Pancreas (tissue), 10 donors: Measurements from ENCODE around the gene BABAM2. TPM values are rescaled to one million over a fixed set of nuclear protein-coding genes. Genes with fewer than 3 reads are reported as not detected.
A peak's percentile ranks its signal among the peaks of the same experiment; 100 is the strongest.

ENCODE experiments used
- ATAC-seq, 4 donors: fragments of 200-7000 bp; cut with Tn5 transposase; one replicate each; pipeline versions ENCODE4 v1.8.0 to v1.9.1; 2020; ENCODE audit warnings: mild to moderate bottlenecking in 4 of 4, moderate library complexity in 4 of 4
- DNase-seq, 6 donors: peaks; one replicate each; pipeline ENCODE4 v3.0.0-alpha.2; 2020
- FAIRE-seq: peaks from 2 replicates; lab custom pipeline; 2012; peaks lifted over from hg19 to GRCh38; lab: Jason Lieb, UNC
- H3K27ac ChIP-seq, 4 donors: fragments of 200-600 bp; sonication (generic); 1 replicate in 3 of 4; 2 replicates in 1 of 4; pipeline versions ENCODE4 v1.5.0 to v1.8.0; 2020
- H3K27me3 ChIP-seq, 4 donors: fragments of 200-600 bp; one replicate each; pipeline ENCODE4 v1.8.0; 2021
- H3K36me3 ChIP-seq, 3 donors: fragments of 200-600 bp; sonication (generic) in 1 of 3; one replicate each; pipeline versions ENCODE4 v1.5.0 to v1.8.0; 2020 to 2021
- H3K4me1 ChIP-seq, 3 donors: fragments of 200-600 bp; one replicate each; pipeline ENCODE4 v1.8.0; 2021
- H3K4me3 ChIP-seq, 4 donors: fragments of 200-600 bp; sonication (generic) in 2 of 4; one replicate each; pipeline versions ENCODE4 v1.5.0 to v1.8.0; 2020 to 2021
- H3K9me3 ChIP-seq, 4 donors: fragments of 200-600 bp; one replicate each; pipeline ENCODE4 v1.8.0; 2021
- WGBS, 2 donors: extraction: QIAGEN DNeasy Blood & Tissue Kit; methylation state at CpG; one replicate each; pipeline ENCODE4 v1.1.7; 2013; 5-methylcytosine and 5-hydroxymethylcytosine counted together
- intact Hi-C, 3 donors: fragments of 100-400 bp; cut with DNase I; formaldehyde crosslinking; loops; one replicate each; pipeline versions ENCODE4 v1.11.1 to v1.14.2; 2022
- polyA plus RNA-seq, 2 donors: library from polyadenylated mRNA; stranded (reverse); fragments of 200-250 nt; gene quantifications; one replicate each; pipeline ENCODE4 v1.2.3, GENCODE V29; 2013
- total RNA-seq, 6 donors: library from RNA; stranded (reverse); fragmentation: NEBNext Ultra II Directional in 4 of 6; extraction: Animal tissue kit (Norgen Biotek cat#: 25700) in 4 of 6; gene quantifications; one replicate each; pipeline versions ENCODE4 v1.2.1 to v1.2.4, GENCODE V29; 2021 to 2023
- TF ChIP-seq, protein P1 (sequence below), 4 donors: fragments of 200-600 bp; sonication (generic) in 3 of 4; IDR thresholded peaks; one replicate each; pipeline versions ENCODE4 v1.5.0 to v1.8.0; 2021; ENCODE audit warnings: antibody characterized with exemption in 4 of 4
- donor health status: healthy with polysubstance abuse.
- donor health status: DM: no; HTN: no; CAD: no; lungs with moderate emphysema.
- donor health status: DM: no; HTN: no; CAD: no.
- donor health status: control.
- donor health status: control.
- donor health status: Bipolar disorder and iron deficiency.
- donor health status: DM: yes; HTN: yes; CAD: no.
- donor health status: DM: no; HTN: no; CAD: no.
- donor health status: DM: no; HTN: no; CAD: no.
- donor health status: DM: yes; HTN: yes; CAD: no.

Gene BABAM2
- total and polyA plus RNA-seq, 8 donors = 9.4 to 21.3 (median 15.6) TPM

DNA sequence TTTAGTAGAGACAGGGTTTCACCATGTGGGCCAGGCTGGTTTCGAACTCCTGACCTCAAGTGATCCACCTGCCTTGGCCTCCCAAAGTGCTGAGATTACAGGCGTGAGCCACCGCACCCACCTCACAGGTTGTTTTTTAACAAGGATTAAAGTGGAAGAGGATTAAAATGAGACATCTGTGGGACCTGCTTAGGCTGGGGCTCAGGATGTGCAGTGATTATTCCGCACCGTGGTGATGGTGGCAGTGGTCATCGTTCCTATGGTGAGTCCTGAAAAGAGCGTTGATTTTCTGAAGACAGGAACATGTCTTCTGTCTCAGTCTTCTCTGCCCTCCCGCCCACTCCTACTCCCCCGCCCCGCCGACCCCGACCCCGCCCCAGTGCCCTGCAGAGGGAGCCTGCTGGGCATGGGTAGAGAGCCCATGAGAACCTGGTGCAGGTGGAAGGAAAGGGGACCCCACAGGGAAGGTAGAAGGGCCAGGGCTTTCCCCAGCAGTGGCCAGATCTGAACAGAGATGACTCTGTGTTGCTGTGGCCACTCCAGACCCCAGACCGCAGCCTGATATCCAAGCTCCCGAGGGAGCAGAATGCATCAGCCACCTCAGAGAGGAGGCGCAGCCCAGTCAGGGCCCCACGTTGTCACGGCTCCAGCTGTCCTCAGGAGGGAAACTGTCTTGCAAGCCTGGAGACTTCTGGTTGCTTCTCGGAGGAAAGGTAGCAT, 467.6 kb downstream of the BABAM2 start:
- TF ChIP-seq, protein P1, sequence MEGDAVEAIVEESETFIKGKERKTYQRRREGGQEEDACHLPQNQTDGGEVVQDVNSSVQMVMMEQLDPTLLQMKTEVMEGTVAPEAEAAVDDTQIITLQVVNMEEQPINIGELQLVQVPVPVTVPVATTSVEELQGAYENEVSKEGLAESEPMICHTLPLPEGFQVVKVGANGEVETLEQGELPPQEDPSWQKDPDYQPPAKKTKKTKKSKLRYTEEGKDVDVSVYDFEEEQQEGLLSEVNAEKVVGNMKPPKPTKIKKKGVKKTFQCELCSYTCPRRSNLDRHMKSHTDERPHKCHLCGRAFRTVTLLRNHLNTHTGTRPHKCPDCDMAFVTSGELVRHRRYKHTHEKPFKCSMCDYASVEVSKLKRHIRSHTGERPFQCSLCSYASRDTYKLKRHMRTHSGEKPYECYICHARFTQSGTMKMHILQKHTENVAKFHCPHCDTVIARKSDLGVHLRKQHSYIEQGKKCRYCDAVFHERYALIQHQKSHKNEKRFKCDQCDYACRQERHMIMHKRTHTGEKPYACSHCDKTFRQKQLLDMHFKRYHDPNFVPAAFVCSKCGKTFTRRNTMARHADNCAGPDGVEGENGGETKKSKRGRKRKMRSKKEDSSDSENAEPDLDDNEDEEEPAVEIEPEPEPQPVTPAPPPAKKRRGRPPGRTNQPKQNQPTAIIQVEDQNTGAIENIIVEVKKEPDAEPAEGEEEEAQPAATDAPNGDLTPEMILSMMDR (IDR thresholded peaks at IDR 0.05) = no peak
- no peak for DNase-seq
- Histone ChIP-seq H3K4me3 (no peak overlapping the region), H3K9me3 (no peaks in the 10 kb centered on the region), H3K27ac (no peak overlapping the region), H3K27me3 (no peaks in the 10 kb centered on the region), H3K36me3 (no peaks in the 10 kb centered on the region), H3K4me1 (peaks cover 0 to 9% (median 0%) of the 10 kb centered on the region in 3 donors)
- 87 to 92% methylated on average over 18 to 19 of the region's 19 CpGs for WGBS, 2 donors
- intact Hi-C loops = no loop called here
- no peak for ATAC-seq
- FAIRE-seq = no peak

DNA sequence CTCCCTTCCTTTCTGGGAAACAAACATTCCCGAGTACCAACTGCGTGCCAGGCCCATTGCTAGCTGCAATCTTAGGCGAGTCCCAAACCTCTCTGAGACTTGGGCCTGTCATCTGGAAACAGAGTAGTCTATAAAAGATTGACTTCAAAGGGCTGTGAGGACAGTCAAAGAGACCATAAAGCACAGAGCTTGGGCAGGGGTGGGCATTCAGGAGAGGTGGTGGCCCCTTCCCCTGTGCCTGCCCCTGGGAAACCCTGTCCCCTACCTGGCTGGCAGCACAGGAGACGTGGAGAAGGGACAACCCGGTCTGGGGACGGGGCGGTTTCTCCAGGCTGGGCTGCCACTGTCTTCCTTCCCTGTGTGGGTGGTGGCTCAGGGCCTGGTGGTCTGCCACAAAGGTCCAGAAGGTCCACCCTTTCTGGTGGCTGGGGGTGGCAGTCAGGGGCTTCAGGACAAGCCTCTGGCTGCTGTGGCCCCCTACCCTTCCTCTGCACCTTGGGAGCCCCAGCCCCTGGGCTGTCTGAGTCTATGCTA, 468.2 kb downstream of the BABAM2 start:
- intact Hi-C loops = no loop called here
- TF ChIP-seq, protein P1 (IDR thresholded peaks at IDR 0.05) = no peak
- DNase-seq (no peak), FAIRE-seq (no peak), ATAC-seq (no peak)
- Histone ChIP-seq H3K27ac (no peak overlapping the region), H3K36me3 (no peaks in the 10 kb centered on the region), H3K4me3 (no peak overlapping the region), H3K9me3 (no peaks in the 10 kb centered on the region), H3K27me3 (no peaks in the 10 kb centered on the region), H3K4me1 (peaks cover 0 to 9% (median 0%) of the 10 kb centered on the region in 3 donors)
- 90 to 94% methylated on average over 7 of the region's 7 CpGs for WGBS, 2 donors

DNA sequence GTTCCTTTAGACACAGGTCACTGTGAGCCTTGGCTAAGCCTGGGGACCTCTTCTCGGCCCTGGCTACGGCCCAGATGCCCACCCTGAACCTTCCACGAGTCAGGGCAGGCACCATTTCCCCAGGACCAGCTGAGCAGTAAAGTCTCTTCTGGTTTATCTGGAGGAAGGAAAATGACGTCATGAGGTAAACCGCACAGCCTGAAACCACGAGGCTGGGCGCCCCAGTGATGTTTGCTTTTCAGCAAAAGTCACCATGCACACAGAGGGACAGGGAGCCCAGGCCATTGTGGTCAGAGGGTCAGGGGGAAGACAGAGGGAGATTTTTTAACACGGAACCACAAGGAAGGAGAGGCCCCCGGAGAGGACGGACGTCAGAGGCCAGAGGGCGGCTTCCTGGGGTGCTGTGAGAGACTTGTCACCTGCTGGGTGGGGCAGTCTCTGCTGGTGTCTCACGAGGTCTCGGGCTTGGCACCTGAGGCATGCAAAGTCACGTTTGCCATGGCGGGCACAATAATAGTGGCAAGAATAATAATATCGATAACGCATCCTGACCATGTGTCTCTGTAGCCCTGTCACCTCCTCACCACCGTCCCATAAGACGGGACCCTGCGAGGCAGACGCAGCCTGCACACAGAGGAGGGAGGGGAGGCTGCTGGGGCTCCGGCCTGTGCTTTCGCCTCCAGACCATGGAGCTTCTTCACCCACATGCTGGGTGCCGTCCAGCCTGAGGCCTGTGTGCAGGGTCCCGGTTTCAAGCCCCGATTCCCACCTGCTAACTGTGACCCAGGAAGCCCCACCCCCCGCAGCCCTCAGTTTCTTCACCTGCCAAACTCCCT, 468.9 kb downstream of the BABAM2 start:
- no peak overlapping the region for H3K27ac ChIP-seq
- H3K4me3 ChIP-seq = no peak overlapping the region
- peak in 1 of 6 donors; percentile 57 for DNase-seq
- ATAC-seq = peak in 3 of 4 donors; percentile 34 to 59 (median 46)
- peaks cover 0 to 9% (median 0%) of the 10 kb centered on the region in 3 donors for H3K4me1 ChIP-seq
- intact Hi-C loops = no loop called here
- H3K36me3 ChIP-seq = no peaks in the 10 kb centered on the region
- no peak for FAIRE-seq
- TF ChIP-seq, protein P1 (IDR thresholded peaks at IDR 0.05) = no peak
- 81 to 84% methylated on average over 28 of the region's 28 CpGs for WGBS, 2 donors
- H3K27me3 ChIP-seq = no peaks in the 10 kb centered on the region
- H3K9me3 ChIP-seq = no peaks in the 10 kb centered on the region

DNA sequence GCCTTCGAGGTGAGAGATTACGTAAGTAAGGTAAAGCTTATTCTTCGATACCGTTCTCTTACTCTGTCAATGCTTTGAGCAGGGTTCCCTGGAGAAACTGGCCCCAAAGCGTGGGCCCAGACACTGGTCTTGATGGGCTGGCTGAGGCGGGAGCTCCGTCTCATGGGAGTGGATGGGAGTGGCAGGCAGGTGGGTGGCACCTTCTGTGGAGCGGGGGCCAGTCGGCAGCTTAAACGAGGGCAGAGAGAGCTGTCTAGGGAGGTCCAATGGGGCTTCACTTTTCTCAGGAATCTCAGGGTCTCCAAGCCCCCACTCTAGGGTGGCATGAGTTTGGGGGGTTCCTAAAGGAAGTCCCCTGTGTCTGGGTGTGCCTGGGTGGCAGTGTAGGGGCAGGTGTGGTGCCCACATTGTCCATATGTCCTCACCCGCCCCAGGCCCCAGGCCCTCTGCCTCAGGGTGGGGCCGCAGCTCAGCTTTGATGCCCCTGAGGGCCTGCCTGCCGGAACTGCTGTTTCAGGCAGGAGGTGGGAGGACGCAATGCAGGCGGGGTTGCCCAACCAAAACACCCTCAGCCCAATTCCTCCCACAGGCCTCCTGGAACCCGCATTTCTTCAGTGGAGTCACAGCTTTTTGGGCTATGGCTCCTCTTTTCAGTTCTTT, 469.7 kb downstream of the BABAM2 start:
- ATAC-seq (no peak), DNase-seq (no peak), FAIRE-seq (no peak)
- Histone ChIP-seq H3K36me3 (no peaks in the 10 kb centered on the region), H3K9me3 (no peaks in the 10 kb centered on the region), H3K4me1 (peaks cover 0 to 9% (median 0%) of the 10 kb centered on the region in 3 donors), H3K27ac (no peak overlapping the region), H3K27me3 (no peaks in the 10 kb centered on the region), H3K4me3 (no peak overlapping the region)
- TF ChIP-seq, protein P1 (IDR thresholded peaks at IDR 0.05) = no peak
- 89 to 90% methylated on average over 16 of the region's 16 CpGs for WGBS, 2 donors
- intact Hi-C loops = no loop called here
